Forelimb muscle (tissue), 1 donor: Measurements from ENCODE around the gene ACAP2. TPM values are rescaled to one million over a fixed set of nuclear protein-coding genes. Genes with fewer than 3 reads are reported as not detected.
"Not testable (repeated sequence)": the region's sequence is repeated elsewhere in the genome, so short reads cannot be mapped to it uniquely, and the experiment has no call there.

ENCODE experiments used
- DNase-seq: peaks from one replicate; pipeline ENCODE4 v3.0.0-alpha.2; 2013; ENCODE audit warnings: low read depth
- polyA plus RNA-seq: library from polyadenylated mRNA; unstranded; fragments of 120-200 nt; gene quantifications from one replicate; pipeline ENCODE4 v1.2.1, GENCODE V29; 2013; ENCODE audit not compliant: insufficient read length

The ACAP2 gene
- polyA plus RNA-seq, 1 donor, result 17.8 TPM

GRCh38 chr3:195445885-195446284 is 3.1 kb upstream of the ACAP2 start:
- DNase-seq, result no peak

- no peak for DNase-seq
Measured at GRCh38 chr3:195443391-195443989, 670 bp upstream of the ACAP2 start.

GRCh38 chr3:195441992-195442572 is 738 bp downstream of the ACAP2 start:
- no peak for DNase-seq

- no peak for DNase-seq
Measured at GRCh38 chr3:195441476-195441991, 1.3 kb downstream of the ACAP2 start.

- no peak for DNase-seq
Measured at GRCh38 chr3:195441051-195441450, 1.8 kb downstream of the ACAP2 start.

GRCh38 chr3:195440379-195440778 is 2.4 kb downstream of the ACAP2 start:
- DNase-seq, result no peak

GRCh38 chr3:195438371-195438770 is 4.4 kb downstream of the ACAP2 start:
- DNase-seq, result no peak

- DNase-seq, result no peak
Measured at GRCh38 chr3:195425849-195426248, 17.0 kb downstream of the ACAP2 start.

- DNase-seq, result no peak
Measured at GRCh38 chr3:195423818-195424217, 19.0 kb downstream of the ACAP2 start.

- DNase-seq, result no peak
Measured at GRCh38 chr3:195421400-195421799, 21.4 kb downstream of the ACAP2 start.

GRCh38 chr3:195416795-195417194 is 26.0 kb downstream of the ACAP2 start:
- DNase-seq, result no peak

GRCh38 chr3:195411836-195412235 is 31.0 kb downstream of the ACAP2 start:
- no peak for DNase-seq

GRCh38 chr3:195410546-195410945 is 32.3 kb downstream of the ACAP2 start:
- DNase-seq, result no peak

- DNase-seq, result no peak
Measured at GRCh38 chr3:195407531-195408409, 35.0 kb downstream of the ACAP2 start.

- DNase-seq, result no peak
Measured at GRCh38 chr3:195405651-195406050, 37.2 kb downstream of the ACAP2 start.

GRCh38 chr3:195403841-195404408 is 38.9 kb downstream of the ACAP2 start:
- DNase-seq, result no peak

GRCh38 chr3:195403244-195403643 is 39.6 kb downstream of the ACAP2 start:
- no peak for DNase-seq

GRCh38 chr3:195401943-195402342 is 40.9 kb downstream of the ACAP2 start:
- DNase-seq, result no peak

GRCh38 chr3:195398460-195398859 is 44.4 kb downstream of the ACAP2 start:
- DNase-seq, result not testable (repeated sequence)

GRCh38 chr3:195397524-195397923 is 45.3 kb downstream of the ACAP2 start:
- DNase-seq, result no peak

- no peak for DNase-seq
Measured at GRCh38 chr3:195395208-195395816, 47.5 kb downstream of the ACAP2 start.

GRCh38 chr3:195394700-195395099 is 48.1 kb downstream of the ACAP2 start:
- DNase-seq, result no peak
